T-helper 2 cell treated with Interferon-gamma antibody and Interleukin-4, amounts not matched to agents 100 ng/mL and 5 ng/mL, for 36 hours (primary cell): ENCODE data around the gene PRLR. TPM values are rescaled to one million over a fixed set of nuclear protein-coding genes. Genes with fewer than 3 reads are reported as not detected.
"Not testable (repeated sequence)": the region's sequence is repeated elsewhere in the genome, so short reads cannot be mapped to it uniquely, and the experiment has no call there.

Experiments used
- intact Hi-C: fragments of 100-400 bp; cut with micrococcal nuclease; formaldehyde crosslinking; loops from one replicate; pipeline ENCODE4 v1.15.1; 2023
- total RNA-seq: library from RNA; stranded (reverse); gene quantifications from 2 replicates; pipeline ENCODE4 v1.2.3, GENCODE V29; 2022

The PRLR gene
- total RNA-seq, 1 donor from 2014 or later, result not detected

GRCh38 chr5:35129921-35130485 lies 100.3 kb downstream of the PRLR start:
- intact Hi-C loops, result no loop called here

DNA sequence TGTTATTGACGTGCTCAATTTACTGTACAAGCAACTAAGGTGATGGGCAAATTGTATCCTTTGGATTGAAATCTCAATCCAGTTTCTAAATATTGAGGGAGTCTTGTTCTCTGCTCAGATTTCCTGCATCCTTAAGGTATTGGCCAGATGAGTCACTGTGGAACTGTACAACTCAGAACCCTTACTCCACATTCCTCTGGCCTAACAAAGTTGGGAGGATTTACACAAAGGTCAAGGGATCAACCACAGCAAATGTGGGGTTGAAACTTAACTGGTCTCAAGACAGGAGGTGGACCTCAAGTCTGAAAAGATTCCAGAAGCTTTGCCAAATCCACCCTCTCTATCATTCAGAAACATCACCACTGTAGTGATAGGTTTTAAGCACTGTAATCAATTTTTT lies 101.0 kb downstream of the PRLR start:
- intact Hi-C loops, result no loop called here

DNA sequence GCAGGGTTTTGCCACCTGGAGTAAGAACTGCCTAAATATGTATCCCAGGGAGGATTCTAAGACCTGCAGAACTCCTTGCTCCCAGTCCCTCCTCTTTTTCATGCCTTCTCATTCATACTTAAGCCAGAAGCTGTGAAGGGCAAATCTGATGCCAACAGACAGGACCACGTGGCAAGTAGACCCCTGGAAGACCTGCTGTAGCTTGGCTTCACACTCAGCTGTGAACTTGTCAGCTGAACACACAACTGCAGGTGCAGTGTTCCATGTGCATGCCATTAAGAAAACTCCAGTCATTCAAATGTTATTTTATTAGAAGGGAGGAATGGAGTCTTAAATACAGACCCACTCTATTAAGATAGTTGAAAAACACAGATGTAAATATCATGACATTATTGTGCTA lies 103.3 kb downstream of the PRLR start:
- intact Hi-C loops, result no loop called here

GRCh38 chr5:35125746-35126145 lies 104.5 kb downstream of the PRLR start:
- intact Hi-C loops, result no loop called here

GRCh38 chr5:35124932-35125331 lies 105.4 kb downstream of the PRLR start:
- intact Hi-C loops, result no loop called here

DNA sequence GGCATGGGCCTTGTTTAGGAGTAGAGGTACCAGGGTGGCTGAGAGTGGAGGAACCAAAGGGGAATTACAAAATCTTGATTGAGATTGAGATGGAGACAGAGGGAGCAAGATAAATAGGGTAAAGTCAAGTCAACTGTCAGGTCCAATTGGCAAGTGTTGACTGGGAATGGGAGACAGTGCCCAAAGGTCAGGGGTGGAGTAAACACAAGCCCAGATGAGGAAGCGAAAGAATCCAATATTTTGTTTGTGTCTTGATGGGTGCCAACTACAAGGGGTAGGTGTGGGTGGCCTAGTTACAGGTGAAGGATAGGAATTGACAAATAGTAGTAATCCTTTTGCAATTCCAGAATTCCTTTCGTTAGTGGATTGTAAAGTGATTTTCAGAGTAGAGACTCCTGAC lies 107.5 kb downstream of the PRLR start:
- intact Hi-C loops, result no loop called here

- intact Hi-C loops, result no loop called here
Measured at GRCh38 chr5:35120715-35121114, 109.6 kb downstream of the PRLR start.

DNA sequence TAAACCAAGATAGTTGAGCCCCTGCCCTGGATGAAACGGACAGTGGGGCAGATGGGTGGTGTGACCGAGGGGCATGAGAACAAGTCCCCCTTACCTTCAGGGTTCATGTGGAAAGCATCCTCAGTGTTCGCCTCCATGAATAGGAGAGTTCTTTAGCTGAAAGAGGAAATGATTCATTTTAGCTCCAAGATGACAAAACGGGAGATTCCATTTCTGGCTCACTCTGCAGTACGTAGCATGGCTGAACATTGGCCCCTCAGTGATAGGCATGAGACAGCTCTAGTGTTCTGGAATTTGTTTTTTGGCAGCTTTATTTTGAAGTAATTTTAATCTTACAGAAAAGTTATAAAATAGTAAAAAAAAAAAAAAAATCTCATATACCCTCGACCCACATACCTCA lies 112.3 kb downstream of the PRLR start:
- intact Hi-C loops, result no loop called here

DNA sequence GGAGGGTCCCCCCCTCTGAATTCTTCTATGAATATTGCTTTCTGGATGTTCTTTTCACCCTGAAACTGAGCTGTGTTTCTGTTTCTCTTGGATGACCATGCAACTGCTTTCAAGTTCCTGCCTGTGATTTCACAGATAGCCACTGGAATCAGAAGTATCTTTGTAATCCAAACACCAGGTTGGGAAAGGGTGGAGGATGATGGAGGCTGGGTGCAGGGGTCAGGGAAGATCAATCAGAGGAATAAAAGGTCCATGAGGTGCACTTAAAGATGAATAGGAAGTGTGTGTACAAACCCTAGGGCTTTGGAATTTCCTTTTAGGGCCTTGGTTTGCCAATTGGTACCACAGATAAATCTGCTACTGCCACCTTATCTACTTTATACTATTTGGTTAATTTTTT lies 114.4 kb downstream of the PRLR start:
- intact Hi-C loops, result no loop called here

DNA sequence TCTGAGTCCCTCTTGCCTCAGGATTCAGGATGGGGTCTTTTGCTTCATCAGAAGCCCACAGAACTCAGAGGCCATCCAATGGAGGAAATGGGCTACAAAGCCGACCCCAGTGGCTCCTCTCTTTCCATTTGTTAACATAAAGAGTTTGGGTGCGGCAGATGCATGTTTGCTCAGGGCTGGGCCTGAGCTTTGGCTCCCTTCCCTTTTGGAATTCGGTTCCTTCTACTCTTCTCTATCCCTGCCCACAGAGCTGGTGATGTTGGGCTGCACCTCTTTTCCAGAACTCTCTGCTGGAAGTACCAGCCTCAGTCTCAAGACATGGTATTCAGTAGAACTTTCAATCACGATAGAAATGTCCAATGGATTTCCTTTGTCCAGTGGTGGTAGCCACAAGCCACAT lies 115.6 kb downstream of the PRLR start:
- intact Hi-C loops, result no loop called here

DNA sequence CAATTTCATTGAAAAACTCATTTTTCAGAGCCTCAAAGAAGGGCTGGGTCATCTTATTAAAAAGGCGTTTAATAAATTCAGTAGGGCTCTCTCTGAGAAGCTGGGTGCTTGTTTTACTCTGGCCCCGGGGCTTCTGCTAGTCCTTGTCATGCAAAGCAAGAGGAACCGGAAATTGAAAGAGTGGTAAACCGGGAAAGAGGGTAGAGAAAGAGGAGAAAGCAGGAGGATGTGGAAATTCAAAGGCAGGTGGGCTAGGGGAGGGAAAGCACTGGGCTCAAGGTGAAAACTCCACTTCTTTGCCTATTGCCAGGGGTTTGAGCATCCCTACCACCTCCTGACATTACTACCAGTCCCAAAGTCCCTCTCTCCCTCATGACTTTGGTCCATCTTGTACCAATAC lies 118.0 kb downstream of the PRLR start:
- intact Hi-C loops, result no loop called here

DNA sequence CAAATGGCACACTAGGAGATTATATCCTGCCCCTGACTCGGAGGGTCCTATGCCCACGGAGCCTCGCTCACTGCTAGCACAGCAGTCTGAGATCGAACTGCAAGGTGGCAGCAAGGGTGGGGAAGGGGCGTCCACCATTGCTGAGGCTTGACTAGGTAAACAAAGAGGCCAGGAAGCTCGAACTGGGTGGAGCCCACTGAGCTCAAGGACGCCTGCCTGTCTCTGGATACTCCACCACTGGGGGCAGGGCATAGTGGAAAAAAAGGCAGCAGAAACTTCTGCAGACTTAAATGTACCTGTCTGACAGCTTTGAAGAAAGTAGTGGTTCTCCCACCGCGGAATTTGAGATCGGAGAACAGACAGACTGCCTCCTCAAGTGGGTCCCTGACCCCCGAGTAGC lies 125.7 kb downstream of the PRLR start:
- intact Hi-C loops, result not testable (repeated sequence)

DNA sequence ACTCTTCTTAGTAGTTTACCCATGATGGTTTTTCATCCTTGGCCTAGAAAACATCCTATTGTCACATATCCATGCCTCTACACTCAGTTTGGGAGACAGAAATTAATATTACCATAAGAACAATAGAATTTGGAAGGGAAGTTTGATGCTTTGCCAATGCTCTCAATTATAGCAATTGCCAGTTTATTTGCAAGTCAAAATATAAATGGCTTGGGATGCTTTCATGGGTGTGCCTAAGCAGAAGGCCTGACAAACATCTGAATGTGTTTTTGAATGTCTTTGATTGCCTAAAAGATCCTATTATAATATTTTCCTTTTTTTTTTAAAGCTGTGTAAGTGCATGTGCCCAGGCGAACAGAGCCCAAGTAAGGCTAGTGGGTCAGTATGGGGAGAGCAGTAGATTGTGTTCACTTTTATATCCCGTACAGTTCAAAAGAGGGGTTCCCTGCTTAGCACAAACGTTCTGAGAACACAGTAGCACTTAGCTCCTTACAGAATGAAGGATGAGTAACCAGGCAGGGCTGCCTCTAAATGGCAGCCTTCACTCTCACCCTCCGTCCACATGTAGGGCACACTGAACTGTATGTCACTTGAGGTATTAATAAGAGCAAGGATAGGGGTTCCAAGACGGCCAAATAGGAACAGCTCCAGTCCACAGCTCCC lies 126.5 kb downstream of the PRLR start:
- intact Hi-C loops, result no loop called here

DNA sequence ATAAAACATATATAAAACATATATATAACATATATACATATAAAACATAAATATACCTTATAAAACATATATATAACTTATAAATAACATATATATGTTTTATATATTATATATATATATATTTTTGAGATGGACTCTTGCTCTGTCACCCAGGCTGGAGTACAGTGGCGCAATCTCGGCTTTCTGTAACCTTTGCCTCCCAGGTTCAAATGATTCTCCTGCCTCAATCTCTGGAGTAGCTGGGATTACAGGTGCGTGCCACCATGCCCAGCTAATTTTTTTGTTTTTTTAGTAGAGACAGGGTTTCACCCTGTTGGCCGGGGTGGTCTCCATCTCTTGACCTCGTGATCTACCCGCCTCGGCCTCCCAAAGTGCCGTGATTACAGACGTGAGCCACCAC lies 128.6 kb downstream of the PRLR start:
- intact Hi-C loops, result not testable (repeated sequence)

- intact Hi-C loops, result no loop called here
Measured at GRCh38 chr5:35101016-35101415, 129.3 kb downstream of the PRLR start.

- intact Hi-C loops, result no loop called here
Measured at GRCh38 chr5:35098214-35098613, 132.1 kb downstream of the PRLR start.

DNA sequence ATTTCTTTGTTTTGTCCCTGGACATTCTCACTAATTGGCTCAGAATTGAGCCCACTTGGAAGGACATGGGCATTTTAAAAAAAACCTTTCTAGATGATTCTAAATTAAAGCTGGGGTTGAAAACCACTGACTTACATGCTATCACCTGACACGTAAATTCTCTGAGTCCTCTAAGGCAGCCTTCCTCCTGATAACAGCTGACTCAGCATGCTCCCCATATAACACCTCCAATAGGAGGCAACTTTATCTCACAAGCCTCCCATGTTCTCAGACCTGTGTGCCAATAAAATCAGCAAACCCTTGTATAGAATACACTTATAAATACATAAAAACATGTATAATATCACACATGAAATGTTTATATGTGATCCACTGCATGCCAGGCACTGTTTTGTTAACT lies 133.4 kb downstream of the PRLR start:
- intact Hi-C loops, result no loop called here

- intact Hi-C loops, result no loop called here
Measured at GRCh38 chr5:35096216-35096615, 134.1 kb downstream of the PRLR start.

GRCh38 chr5:35095366-35095765 lies 134.9 kb downstream of the PRLR start:
- intact Hi-C loops, result no loop called here

- intact Hi-C loops, result no loop called here
Measured at GRCh38 chr5:35094948-35095347, 135.3 kb downstream of the PRLR start.

DNA sequence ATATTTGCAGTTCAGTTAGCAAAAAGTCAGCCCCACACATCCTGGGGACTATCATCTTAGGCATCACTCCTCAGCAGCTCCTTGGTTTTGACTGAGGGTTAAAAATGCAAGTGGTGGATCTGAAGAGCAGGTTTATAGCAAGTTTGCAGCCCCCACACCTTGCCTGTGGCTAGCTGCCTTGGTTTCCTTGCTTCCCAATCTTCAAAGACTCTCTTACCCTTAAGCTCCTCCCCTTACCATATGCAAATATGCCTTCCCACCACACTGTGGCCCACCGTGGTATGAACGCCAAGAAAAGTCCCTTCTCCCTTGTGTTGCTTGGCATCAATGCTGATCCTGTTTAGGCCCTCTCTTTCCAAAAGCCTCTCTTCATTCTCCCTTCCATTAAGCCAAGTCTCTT lies 137.6 kb downstream of the PRLR start:
- intact Hi-C loops, result no loop called here

DNA sequence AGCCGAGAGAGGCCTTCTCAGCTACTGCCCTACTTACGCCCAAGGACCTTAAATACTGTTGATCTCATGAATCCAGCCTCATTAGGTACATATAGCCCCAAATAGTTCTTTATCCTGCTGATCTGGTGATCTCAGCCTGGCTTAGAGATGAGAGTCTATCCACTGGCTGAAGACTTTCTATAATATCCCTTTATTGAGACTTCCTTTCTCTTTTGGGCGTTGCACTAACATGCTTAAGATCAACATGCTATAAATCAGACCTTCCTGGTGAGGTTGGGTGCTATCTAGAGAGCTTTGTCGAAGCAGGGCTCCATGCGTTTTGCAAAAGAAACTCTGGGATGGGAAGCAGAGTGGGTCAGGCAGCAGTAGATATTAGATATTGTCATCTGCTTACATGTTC lies 138.6 kb downstream of the PRLR start:
- intact Hi-C loops, result no loop called here
